HepG2 (cell line): ENCODE results near the gene SSC5D. TPM values are rescaled to one million over a fixed set of nuclear protein-coding genes. Genes with fewer than 3 reads are reported as not detected.

Experiments used
- ADNP ChIP-seq: sonication (generic); formaldehyde crosslinking; IDR thresholded peaks from 2 replicates; pipeline ENCODE4 v1.4.0; 2020; ENCODE audit warnings: missing genetic modification reagents
- CAMTA2 ChIP-seq: sonication (generic); formaldehyde crosslinking; IDR thresholded peaks from 2 replicates; pipeline ENCODE4 v1.4.0; 2020; ENCODE audit warnings: mild to moderate bottlenecking, missing genetic modification reagents, borderline replicate concordance
- CENPX ChIP-seq: sonication (generic); formaldehyde crosslinking; IDR thresholded peaks from 2 replicates; pipeline ENCODE4 v1.9.0; 2021; ENCODE audit warnings: mild to moderate bottlenecking, missing genetic modification reagents, moderate library complexity
- DPF2 ChIP-seq: sonication (generic); formaldehyde crosslinking; IDR thresholded peaks from 2 replicates; pipeline ENCODE4 v1.4.0; 2020; ENCODE audit warnings: mild to moderate bottlenecking, low read depth, missing genetic modification reagents, borderline replicate concordance
- HNRNPUL1 ChIP-seq: fragments of 200-400 bp; formaldehyde crosslinking; IDR thresholded peaks from 2 replicates; pipeline ENCODE4 v1.6.1; 2017; ENCODE audit warnings: low read depth, mild to moderate bottlenecking, low read length, moderate library complexity
- MBD4 ChIP-seq: IDR thresholded peaks from 2 replicates; pipeline ENCODE4 v1.6.1; 2012; ENCODE audit warnings: low read length, inconsistent platforms, borderline replicate concordance
- REPIN1 ChIP-seq: sonication (generic); formaldehyde crosslinking; IDR thresholded peaks from 2 replicates; pipeline ENCODE4 v1.8.0; 2022; ENCODE audit warnings: missing genetic modification reagents, low read depth, mild to moderate bottlenecking, borderline replicate concordance
- RFX5 ChIP-seq: IDR thresholded peaks from 2 replicates; pipeline ENCODE4 v1.6.1; 2011; ENCODE audit warnings: low read depth, low read length, improper control_type of control experiment
- ZKSCAN1 ChIP-seq: fragments of 150-350 bp; IDR thresholded peaks from 2 replicates; pipeline ENCODE4 v1.6.1; 2014; ENCODE audit warnings: low read length
- ZNF235 ChIP-seq: sonication (generic); formaldehyde crosslinking; IDR thresholded peaks from 2 replicates; pipeline ENCODE4 v1.8.1; 2023; ENCODE audit warnings: mild to moderate bottlenecking, missing genetic modification reagents, borderline replicate concordance
- ZNF7 ChIP-seq: IDR thresholded peaks from 2 replicates; pipeline ENCODE4 v1.6.1; 2016; ENCODE audit warnings: missing biosample characterization, missing genetic modification reagents
- polyA plus RNA-seq, 8 experiments: library from polyadenylated mRNA; depleted of rRNA in 3 of 8; stranded (reverse) in 7 of 8; unstranded in 1 of 8; fragments of >200 nt; fragmentation: Illumina TruSeq in 4 of 8; extraction: Trizol in 4 of 8; gene quantifications; 2 replicates each; pipeline versions ENCODE4 v1.2.1 to v1.2.3, GENCODE V29; 2011 to 2016; ENCODE audit warnings: low read depth in 4 of 8, missing spikeins in 1 of 8, mixed read lengths in 1 of 8; ENCODE audit not compliant: insufficient read depth in 1 of 8
- total RNA-seq, 5 experiments: library from RNA; depleted of rRNA; stranded (reverse); fragments of >200 nt; fragmentation: Illumina TruSeq; extraction: Trizol; gene quantifications; 2 replicates each; pipeline ENCODE4 v1.2.3, GENCODE V29; 2016; ENCODE audit warnings: low read depth in 1 of 5
- TF ChIP-seq, protein P1 (sequence below): sonication (generic); formaldehyde crosslinking; IDR thresholded peaks from 2 replicates; pipeline ENCODE4 v1.9.0; 2021; ENCODE audit warnings: mild to moderate bottlenecking, missing genetic modification reagents
- TF ChIP-seq, protein P2 (sequence below): sonication (generic); formaldehyde crosslinking; IDR thresholded peaks from 2 replicates; pipeline ENCODE4 v1.4.0; 2020; ENCODE audit warnings: missing genetic modification reagents
- TF ChIP-seq, protein P3 (sequence below): sonication (generic); formaldehyde crosslinking; IDR thresholded peaks from 2 replicates; pipeline ENCODE4 v1.5.0; 2020; ENCODE audit warnings: missing genetic modification reagents

Gene SSC5D
- total and polyA plus RNA-seq, 2 of the 13 experiments (the other 11 are each of a cell fraction or from before 2014, with no cell fraction given) = not detected

DNA sequence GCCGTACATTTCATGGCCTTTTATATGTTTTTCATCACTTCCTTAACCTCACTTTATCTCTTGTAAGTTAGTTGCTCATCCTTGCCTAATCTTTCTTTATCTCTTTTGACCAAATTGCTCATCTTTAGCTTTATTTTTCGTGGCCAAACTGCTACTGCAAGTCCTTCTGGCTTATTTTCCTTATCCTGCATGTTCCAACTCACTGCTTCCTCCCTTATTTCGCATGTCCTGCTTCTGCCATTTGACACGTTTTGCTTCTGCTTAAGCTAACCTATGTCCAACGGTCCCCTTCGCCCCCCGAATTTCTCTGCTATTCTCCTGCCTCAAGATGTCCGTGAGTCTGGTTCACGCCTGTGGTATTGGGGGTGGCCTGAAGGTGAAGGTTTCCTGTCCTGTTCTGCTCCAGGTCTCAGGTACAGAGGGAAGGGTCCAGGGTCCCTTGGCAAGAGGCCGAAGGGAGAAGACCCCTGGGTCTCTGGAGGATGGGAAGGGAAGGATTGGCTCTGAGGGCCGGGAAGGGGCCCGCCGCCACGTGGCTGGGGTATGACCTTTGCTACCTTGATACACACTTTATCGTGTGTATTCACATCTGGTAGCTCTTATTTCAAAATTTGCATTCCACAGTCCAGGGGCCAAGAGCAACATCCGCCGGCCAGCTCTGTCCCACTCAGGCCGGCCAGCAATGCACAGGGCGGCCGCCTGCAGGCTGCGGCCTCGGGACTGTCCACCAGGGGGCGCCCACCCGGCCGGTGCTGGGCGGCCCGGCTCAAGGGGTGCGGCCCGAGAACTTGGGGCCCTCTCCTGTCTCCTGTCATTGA, 20.8 kb upstream of the SSC5D start (continued):
- TF ChIP-seq, protein P1, sequence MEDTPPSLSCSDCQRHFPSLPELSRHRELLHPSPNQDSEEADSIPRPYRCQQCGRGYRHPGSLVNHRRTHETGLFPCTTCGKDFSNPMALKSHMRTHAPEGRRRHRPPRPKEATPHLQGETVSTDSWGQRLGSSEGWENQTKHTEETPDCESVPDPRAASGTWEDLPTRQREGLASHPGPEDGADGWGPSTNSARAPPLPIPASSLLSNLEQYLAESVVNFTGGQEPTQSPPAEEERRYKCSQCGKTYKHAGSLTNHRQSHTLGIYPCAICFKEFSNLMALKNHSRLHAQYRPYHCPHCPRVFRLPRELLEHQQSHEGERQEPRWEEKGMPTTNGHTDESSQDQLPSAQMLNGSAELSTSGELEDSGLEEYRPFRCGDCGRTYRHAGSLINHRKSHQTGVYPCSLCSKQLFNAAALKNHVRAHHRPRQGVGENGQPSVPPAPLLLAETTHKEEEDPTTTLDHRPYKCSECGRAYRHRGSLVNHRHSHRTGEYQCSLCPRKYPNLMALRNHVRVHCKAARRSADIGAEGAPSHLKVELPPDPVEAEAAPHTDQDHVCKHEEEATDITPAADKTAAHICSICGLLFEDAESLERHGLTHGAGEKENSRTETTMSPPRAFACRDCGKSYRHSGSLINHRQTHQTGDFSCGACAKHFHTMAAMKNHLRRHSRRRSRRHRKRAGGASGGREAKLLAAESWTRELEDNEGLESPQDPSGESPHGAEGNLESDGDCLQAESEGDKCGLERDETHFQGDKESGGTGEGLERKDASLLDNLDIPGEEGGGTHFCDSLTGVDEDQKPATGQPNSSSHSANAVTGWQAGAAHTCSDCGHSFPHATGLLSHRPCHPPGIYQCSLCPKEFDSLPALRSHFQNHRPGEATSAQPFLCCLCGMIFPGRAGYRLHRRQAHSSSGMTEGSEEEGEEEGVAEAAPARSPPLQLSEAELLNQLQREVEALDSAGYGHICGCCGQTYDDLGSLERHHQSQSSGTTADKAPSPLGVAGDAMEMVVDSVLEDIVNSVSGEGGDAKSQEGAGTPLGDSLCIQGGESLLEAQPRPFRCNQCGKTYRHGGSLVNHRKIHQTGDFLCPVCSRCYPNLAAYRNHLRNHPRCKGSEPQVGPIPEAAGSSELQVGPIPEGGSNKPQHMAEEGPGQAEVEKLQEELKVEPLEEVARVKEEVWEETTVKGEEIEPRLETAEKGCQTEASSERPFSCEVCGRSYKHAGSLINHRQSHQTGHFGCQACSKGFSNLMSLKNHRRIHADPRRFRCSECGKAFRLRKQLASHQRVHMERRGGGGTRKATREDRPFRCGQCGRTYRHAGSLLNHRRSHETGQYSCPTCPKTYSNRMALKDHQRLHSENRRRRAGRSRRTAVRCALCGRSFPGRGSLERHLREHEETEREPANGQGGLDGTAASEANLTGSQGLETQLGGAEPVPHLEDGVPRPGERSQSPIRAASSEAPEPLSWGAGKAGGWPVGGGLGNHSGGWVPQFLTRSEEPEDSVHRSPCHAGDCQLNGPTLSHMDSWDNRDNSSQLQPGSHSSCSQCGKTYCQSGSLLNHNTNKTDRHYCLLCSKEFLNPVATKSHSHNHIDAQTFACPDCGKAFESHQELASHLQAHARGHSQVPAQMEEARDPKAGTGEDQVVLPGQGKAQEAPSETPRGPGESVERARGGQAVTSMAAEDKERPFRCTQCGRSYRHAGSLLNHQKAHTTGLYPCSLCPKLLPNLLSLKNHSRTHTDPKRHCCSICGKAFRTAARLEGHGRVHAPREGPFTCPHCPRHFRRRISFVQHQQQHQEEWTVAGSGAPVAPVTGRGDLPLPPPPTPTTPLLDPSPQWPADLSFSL = no peak
- TF ChIP-seq CENPX (no peak), CAMTA2 (no peak), ZNF235 (no peak), HNRNPUL1 (no peak), ADNP (CRISPR knock-in tag) (no peak), DPF2 (CRISPR knock-in tag) (no peak), MBD4 (no peak), ZKSCAN1 (no peak), RFX5 (no peak), ZNF7 (CRISPR knock-in tag) (no peak), REPIN1 (CRISPR knock-in tag) (peak; percentile 53; the same call in 1 of the 2 replicates)
- TF ChIP-seq, protein P2, sequence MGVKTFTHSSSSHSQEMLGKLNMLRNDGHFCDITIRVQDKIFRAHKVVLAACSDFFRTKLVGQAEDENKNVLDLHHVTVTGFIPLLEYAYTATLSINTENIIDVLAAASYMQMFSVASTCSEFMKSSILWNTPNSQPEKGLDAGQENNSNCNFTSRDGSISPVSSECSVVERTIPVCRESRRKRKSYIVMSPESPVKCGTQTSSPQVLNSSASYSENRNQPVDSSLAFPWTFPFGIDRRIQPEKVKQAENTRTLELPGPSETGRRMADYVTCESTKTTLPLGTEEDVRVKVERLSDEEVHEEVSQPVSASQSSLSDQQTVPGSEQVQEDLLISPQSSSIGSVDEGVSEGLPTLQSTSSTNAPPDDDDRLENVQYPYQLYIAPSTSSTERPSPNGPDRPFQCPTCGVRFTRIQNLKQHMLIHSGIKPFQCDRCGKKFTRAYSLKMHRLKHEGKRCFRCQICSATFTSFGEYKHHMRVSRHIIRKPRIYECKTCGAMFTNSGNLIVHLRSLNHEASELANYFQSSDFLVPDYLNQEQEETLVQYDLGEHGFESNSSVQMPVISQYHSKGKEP (CRISPR knock-in tag) = no peak
- TF ChIP-seq, protein P3, sequence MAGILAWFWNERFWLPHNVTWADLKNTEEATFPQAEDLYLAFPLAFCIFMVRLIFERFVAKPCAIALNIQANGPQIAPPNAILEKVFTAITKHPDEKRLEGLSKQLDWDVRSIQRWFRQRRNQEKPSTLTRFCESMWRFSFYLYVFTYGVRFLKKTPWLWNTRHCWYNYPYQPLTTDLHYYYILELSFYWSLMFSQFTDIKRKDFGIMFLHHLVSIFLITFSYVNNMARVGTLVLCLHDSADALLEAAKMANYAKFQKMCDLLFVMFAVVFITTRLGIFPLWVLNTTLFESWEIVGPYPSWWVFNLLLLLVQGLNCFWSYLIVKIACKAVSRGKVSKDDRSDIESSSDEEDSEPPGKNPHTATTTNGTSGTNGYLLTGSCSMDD = no peak
